Central memory CD8-positive, alpha-beta T cell (primary cell): ENCODE data around the gene TRAK2.

Experiments used
- ATAC-seq: fragments of 150-1000 bp; cut with Tn5 transposase; replicated peaks from 2 replicates; pipeline ENCODE4 v1.10.0; 2022; ENCODE audit warnings: mild to moderate bottlenecking, moderate FRiP score, moderate number of reproducible peaks; ENCODE audit not compliant: poor library complexity, severe bottlenecking; ENCODE audit errors: extremely low read depth
- DNase-seq, 2 donors: peaks; one replicate each; pipeline ENCODE4 v3.0.0; 2021; ENCODE audit warnings: low spot score in 2 of 2
- H3K27ac Mint-ChIP-seq: one replicate; pipeline ENCODE4 v1.8.0; 2022; ENCODE audit warnings: low read depth, mild to moderate bottlenecking, moderate library complexity, mixed read lengths
- H3K27me3 Mint-ChIP-seq: one replicate; pipeline ENCODE4 v1.8.0; 2022; ENCODE audit warnings: mixed read lengths
- H3K36me3 Mint-ChIP-seq: one replicate; pipeline ENCODE4 v1.8.0; 2022; ENCODE audit warnings: mild to moderate bottlenecking, moderate library complexity, mixed read lengths; ENCODE audit not compliant: insufficient read depth
- H3K4me1 Mint-ChIP-seq: one replicate; pipeline ENCODE4 v1.8.0; 2022; ENCODE audit warnings: mixed read lengths
- H3K4me3 Mint-ChIP-seq: one replicate; pipeline ENCODE4 v1.8.0; 2022; ENCODE audit warnings: mild to moderate bottlenecking, moderate library complexity, mixed read lengths
- H3K9me3 Mint-ChIP-seq: one replicate; pipeline ENCODE4 v1.8.0; 2022; ENCODE audit warnings: mixed read lengths

Gene TRAK2

DNA sequence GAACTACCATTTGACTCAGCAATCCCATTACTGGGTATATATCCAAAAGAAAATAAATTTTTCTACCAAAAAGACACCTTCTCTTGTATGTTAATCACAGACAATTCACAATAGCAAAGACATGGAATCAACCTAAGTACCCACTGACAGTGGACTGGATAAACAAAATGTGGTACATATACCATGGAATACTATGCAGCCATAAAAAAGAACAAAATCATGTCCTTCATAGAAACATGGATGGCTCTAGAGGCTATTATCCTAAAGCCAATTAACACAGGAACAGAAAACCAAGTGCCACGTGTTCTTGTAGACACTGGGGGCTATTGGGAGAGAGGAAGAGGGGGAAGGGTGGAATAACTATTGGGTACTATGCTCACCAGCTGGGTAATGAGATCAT is 121.8 kb downstream of the TRAK2 start:
- H3K36me3 Mint-ChIP-seq: no peaks in the 10 kb centered on the region

GRCh38 chr2:201327678-201328077 is 123.6 kb downstream of the TRAK2 start:
- Mint-ChIP-seq H3K4me3 (no peak overlapping the region), H3K27ac (no peak overlapping the region), H3K36me3 (peaks cover 2% of the 10 kb centered on the region), H3K9me3 (peaks cover 13% of the 10 kb centered on the region), H3K27me3 (no peaks in the 10 kb centered on the region), H3K4me1 (peaks cover 10% of the 10 kb centered on the region)
- ATAC-seq (no peak), DNase-seq (no peak)

More for the DNA sequence above, 121.8 kb downstream of the TRAK2 start:
- DNase-seq (no peak), ATAC-seq (no peak)
- Mint-ChIP-seq H3K27me3 (no peaks in the 10 kb centered on the region), H3K4me1 (peaks cover 12% of the 10 kb centered on the region), H3K4me3 (no peak overlapping the region), H3K27ac (no peak overlapping the region), H3K9me3 (peaks cover 15% of the 10 kb centered on the region)
